Mucosa of stomach (tissue), 1 donor: ENCODE measurements around the gene FBRSL1.
"Not testable (repeated sequence)": the region's sequence is repeated elsewhere in the genome, so short reads cannot be mapped to it uniquely, and the experiment has no call there.

ENCODE experiments used
- H3K27me3 ChIP-seq: one replicate; pipeline ENCODE4 v1.7.0; 2013; ENCODE audit warnings: mild to moderate bottlenecking, low read length; ENCODE audit not compliant: control insufficient read depth, insufficient read depth
- H3K36me3 ChIP-seq: one replicate; pipeline ENCODE4 v1.7.0; 2013; ENCODE audit warnings: low read length; ENCODE audit not compliant: control insufficient read depth, insufficient read depth
- H3K4me1 ChIP-seq: one replicate; pipeline ENCODE4 v1.7.0; 2013; ENCODE audit warnings: mild to moderate bottlenecking, low read length; ENCODE audit not compliant: control insufficient read depth, insufficient read depth
- H3K4me3 ChIP-seq: one replicate; pipeline ENCODE4 v1.7.0; 2013; ENCODE audit warnings: low read length
- H3K9ac ChIP-seq: one replicate; pipeline ENCODE4 v1.7.0; 2013; ENCODE audit warnings: mild to moderate bottlenecking, low read length, moderate library complexity
- H3K9me3 ChIP-seq: one replicate; pipeline ENCODE4 v1.7.0; 2013; ENCODE audit warnings: mild to moderate bottlenecking, low read length, moderate library complexity; ENCODE audit not compliant: control insufficient read depth
- donor health status: Pancreatic carcinoma.

The FBRSL1 gene

GRCh38 chr12:132524405-132524804 lies 34.5 kb downstream of the FBRSL1 start:
- Histone ChIP-seq H3K4me3 (no peak overlapping the region), H3K9ac (no peak overlapping the region), H3K9me3 (no peaks in the 10 kb centered on the region), H3K36me3 (no peaks in the 10 kb centered on the region), H3K4me1 (peaks cover 56% of the 10 kb centered on the region), H3K27me3 (no peaks in the 10 kb centered on the region)

GRCh38 chr12:132525011-132525832 lies 35.3 kb downstream of the FBRSL1 start:
- Histone ChIP-seq H3K9ac (no peak overlapping the region), H3K9me3 (no peaks in the 10 kb centered on the region), H3K4me1 (peaks cover 53% of the 10 kb centered on the region), H3K27me3 (no peaks in the 10 kb centered on the region), H3K36me3 (no peaks in the 10 kb centered on the region), H3K4me3 (no peak overlapping the region)

- no peaks in the 10 kb centered on the region for H3K27me3 ChIP-seq
- no peaks in the 10 kb centered on the region for H3K36me3 ChIP-seq
- no peak overlapping the region for H3K9ac ChIP-seq
- H3K4me1 ChIP-seq, result peaks cover 46% of the 10 kb centered on the region
- H3K4me3 ChIP-seq, result no peak overlapping the region
- H3K9me3 ChIP-seq, result no peaks in the 10 kb centered on the region
These were observed 36.0 kb downstream of the FBRSL1 start for GRCh38 chr12:132525833-132526455.

GRCh38 chr12:132527186-132527882 lies 37.4 kb downstream of the FBRSL1 start:
- H3K9me3 ChIP-seq, result no peaks in the 10 kb centered on the region
- peaks cover 34% of the 10 kb centered on the region for H3K4me1 ChIP-seq
- no peak overlapping the region for H3K9ac ChIP-seq
- no peaks in the 10 kb centered on the region for H3K36me3 ChIP-seq
- H3K27me3 ChIP-seq, result no peaks in the 10 kb centered on the region
- H3K4me3 ChIP-seq, result no peak overlapping the region

GRCh38 chr12:132527883-132528264 lies 37.9 kb downstream of the FBRSL1 start:
- no peak overlapping the region for H3K9ac ChIP-seq
- H3K36me3 ChIP-seq, result no peaks in the 10 kb centered on the region
- peaks cover 29% of the 10 kb centered on the region for H3K4me1 ChIP-seq

GRCh38 chr12:132528564-132529106 lies 38.7 kb downstream of the FBRSL1 start:
- Histone ChIP-seq H3K4me3 (no peak overlapping the region), H3K4me1 (peaks cover 21% of the 10 kb centered on the region), H3K27me3 (no peaks in the 10 kb centered on the region), H3K9me3 (no peaks in the 10 kb centered on the region), H3K36me3 (no peaks in the 10 kb centered on the region), H3K9ac (no peak overlapping the region)

More at GRCh38 chr12:132527883-132528264, 37.9 kb downstream of the FBRSL1 start:
- no peaks in the 10 kb centered on the region for H3K27me3 ChIP-seq
- H3K9me3 ChIP-seq, result no peaks in the 10 kb centered on the region
- no peak overlapping the region for H3K4me3 ChIP-seq

- Histone ChIP-seq H3K27me3 (no peaks in the 10 kb centered on the region), H3K4me3 (no peak overlapping the region), H3K9me3 (no peaks in the 10 kb centered on the region), H3K9ac (no peak overlapping the region), H3K4me1 (peaks cover 15% of the 10 kb centered on the region), H3K36me3 (no peaks in the 10 kb centered on the region)
These were observed 39.3 kb downstream of the FBRSL1 start for GRCh38 chr12:132529156-132529839.

GRCh38 chr12:132529906-132530305 lies 40.0 kb downstream of the FBRSL1 start:
- Histone ChIP-seq H3K4me1 (peaks cover 11% of the 10 kb centered on the region), H3K9ac (no peak overlapping the region), H3K36me3 (no peaks in the 10 kb centered on the region), H3K27me3 (no peaks in the 10 kb centered on the region), H3K4me3 (no peak overlapping the region), H3K9me3 (no peaks in the 10 kb centered on the region)

GRCh38 chr12:132530447-132530846 lies 40.5 kb downstream of the FBRSL1 start:
- Histone ChIP-seq H3K4me3 (no peak overlapping the region), H3K9me3 (no peaks in the 10 kb centered on the region), H3K9ac (no peak overlapping the region), H3K36me3 (no peaks in the 10 kb centered on the region), H3K4me1 (peaks cover 6% of the 10 kb centered on the region), H3K27me3 (no peaks in the 10 kb centered on the region)

GRCh38 chr12:132530851-132531250 lies 40.9 kb downstream of the FBRSL1 start:
- Histone ChIP-seq H3K36me3 (no peaks in the 10 kb centered on the region), H3K9ac (no peak overlapping the region), H3K4me1 (peaks cover 6% of the 10 kb centered on the region)

GRCh38 chr12:132532711-132533583 lies 43.0 kb downstream of the FBRSL1 start:
- not testable (repeated sequence) for H3K4me3 ChIP-seq, H3K36me3 ChIP-seq, H3K4me1 ChIP-seq

More at GRCh38 chr12:132530851-132531250, 40.9 kb downstream of the FBRSL1 start:
- no peaks in the 10 kb centered on the region for H3K9me3 ChIP-seq
- H3K4me3 ChIP-seq, result no peak overlapping the region
- no peaks in the 10 kb centered on the region for H3K27me3 ChIP-seq

More at GRCh38 chr12:132532711-132533583, 43.0 kb downstream of the FBRSL1 start:
- H3K9me3 ChIP-seq, H3K9ac ChIP-seq, H3K27me3 ChIP-seq: not testable (repeated sequence)
